GM19324 (cell line): ENCODE data around the gene LIMS4.
"Not testable (repeated sequence)": the region's sequence is repeated elsewhere in the genome, so short reads cannot be mapped to it uniquely, and the experiment has no call there.

ENCODE experiments used
- ATAC-seq: cut with Tn5 transposase; IDR thresholded peaks from one replicate; pipeline ENCODE4 v1.9.1; 2021; ENCODE audit warnings: mild to moderate bottlenecking, moderate library complexity; ENCODE audit not compliant: unreplicated experiment, low FRiP score

Gene LIMS4

GRCh38 chr2:110472171-110473058 is at the start of gene LIMS4:
TSS of gene LIMS4 (minus strand) at chr2:110472816. CDS start at chr2:110472778, 38 bp downstream.
- ATAC-seq: not testable (repeated sequence)

- not testable (repeated sequence) for ATAC-seq
Observed at GRCh38 chr2:110499755-110500377, 27.2 kb upstream of the LIMS4 start.

GRCh38 chr2:110496027-110496426 is 23.4 kb upstream of the LIMS4 start:
- not testable (repeated sequence) for ATAC-seq

- ATAC-seq: not testable (repeated sequence)
Observed at GRCh38 chr2:110494488-110494887, 21.9 kb upstream of the LIMS4 start.

GRCh38 chr2:110488991-110489390 is 16.4 kb upstream of the LIMS4 start:
- not testable (repeated sequence) for ATAC-seq

- ATAC-seq: not testable (repeated sequence)
Observed at GRCh38 chr2:110482697-110483096, 10.1 kb upstream of the LIMS4 start.

GRCh38 chr2:110481200-110481599 is 8.6 kb upstream of the LIMS4 start:
- not testable (repeated sequence) for ATAC-seq

GRCh38 chr2:110480084-110480483 is 7.5 kb upstream of the LIMS4 start:
- not testable (repeated sequence) for ATAC-seq

- ATAC-seq: not testable (repeated sequence)
Observed at GRCh38 chr2:110477370-110477769, 4.8 kb upstream of the LIMS4 start.

GRCh38 chr2:110476952-110477351 is 4.3 kb upstream of the LIMS4 start:
- ATAC-seq: not testable (repeated sequence)

GRCh38 chr2:110475627-110476359 is 3.2 kb upstream of the LIMS4 start:
- ATAC-seq: not testable (repeated sequence)

GRCh38 chr2:110474898-110475297 is 2.3 kb upstream of the LIMS4 start:
- peak; percentile 81 for ATAC-seq

GRCh38 chr2:110473059-110473358 is 393 bp upstream of the LIMS4 start:
- ATAC-seq: not testable (repeated sequence)

- ATAC-seq: not testable (repeated sequence)
Observed at GRCh38 chr2:110468921-110469320, 3.7 kb downstream of the LIMS4 start.

GRCh38 chr2:110465312-110465711 is 7.3 kb downstream of the LIMS4 start:
- not testable (repeated sequence) for ATAC-seq

GRCh38 chr2:110462458-110462857 is 10.2 kb downstream of the LIMS4 start:
- ATAC-seq: not testable (repeated sequence)

- ATAC-seq: not testable (repeated sequence)
Observed at GRCh38 chr2:110460318-110460717, 12.3 kb downstream of the LIMS4 start.

GRCh38 chr2:110457214-110457590 is 15.4 kb downstream of the LIMS4 start:
- not testable (repeated sequence) for ATAC-seq

GRCh38 chr2:110456291-110457213 is 16.1 kb downstream of the LIMS4 start:
- not testable (repeated sequence) for ATAC-seq
